ENCODE measurements around the gene JMJD1C. TPM values are rescaled to one million over a fixed set of nuclear protein-coding genes. Genes with fewer than 3 reads are reported as not detected.

Gene JMJD1C
- total and polyA plus RNA-seq, 10 of the 15 experiments (the other 5 are each of a cell fraction or from before 2014, with no cell fraction given), result 31.2 to 83.3 (median 49.5) TPM

DNA sequence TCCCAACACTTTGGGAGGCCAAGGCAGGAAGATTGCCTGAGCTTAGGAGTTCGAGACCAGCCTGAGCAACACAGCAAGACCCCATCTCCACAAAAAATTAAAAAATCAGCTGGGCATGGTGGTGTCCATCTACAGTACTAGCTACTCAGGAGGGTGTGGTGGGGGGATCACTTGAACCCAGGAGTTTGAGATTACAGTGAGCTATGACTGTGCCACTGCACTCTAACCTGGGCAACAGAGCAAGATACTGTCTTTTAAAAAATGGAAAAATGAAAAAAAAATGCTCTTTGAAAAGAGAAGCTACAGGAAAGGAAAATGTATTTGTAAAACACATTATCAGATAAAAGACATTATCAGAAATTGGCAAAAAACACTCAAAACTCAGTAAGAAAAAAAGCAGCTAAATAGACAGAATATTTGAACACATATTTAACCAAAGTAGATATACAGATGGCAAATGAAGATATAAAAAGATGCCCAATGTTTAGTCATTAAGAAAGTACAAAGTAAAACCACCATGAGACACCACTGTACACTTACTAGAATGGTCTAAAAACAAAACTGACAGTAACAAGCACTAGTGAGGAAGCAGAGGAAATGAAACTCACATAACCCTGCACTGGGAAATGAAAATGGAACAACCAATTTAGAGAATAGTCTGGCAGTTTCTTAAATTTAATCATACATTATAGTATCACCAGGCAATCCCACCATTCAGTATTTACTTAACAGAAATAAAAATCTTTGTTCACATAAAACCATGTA lies 292.1 kb downstream of the JMJD1C start:
- SMC1A ChIA-PET (ENCODE audit: uncharacterized antibody, unreplicated experiment), result interaction anchor here (0.6 to 2.6 kb wide), 17 partner anchors 9 to 670 kb away, joined by 3 to 20 read pairs (median 4); no protein-coding TSS in a partner anchor
- H3K36me3 ChIP-seq (ENCODE audit: control insufficient read depth in 2 of 2, insufficient read depth in 2 of 2, low read length in 1 of 2), result peaks cover 0 to 29% of the 10 kb centered on the region in 2 experiments
- peak; percentile 99 for ATAC-seq
- peak in 1 of 2 experiments; percentile 68; a peak in 1 of 3 replicates for TF ChIP-seq EGR1 (IDR thresholded peaks at IDR 0.05; ENCODE audit: borderline replicate concordance in 1 of 2, low read depth in 2 of 2, low read length in 2 of 2)
- TF ChIP-seq SPI1 (IDR thresholded peaks at IDR 0.05; ENCODE audit: borderline replicate concordance, insufficient read depth, low read depth, low read length), result peak; percentile 85
- TF ChIP-seq DPF2 (IDR thresholded peaks at IDR 0.05), result peak; percentile 92
- TF ChIP-seq IRF4 (IDR thresholded peaks at IDR 0.05; ENCODE audit: low read depth, low read length), result peak; percentile 90
- TF ChIP-seq ZBED1 (IDR thresholded peaks at IDR 0.05; ENCODE audit: borderline replicate concordance), result peak; percentile 76; the same call in 1 of the 2 replicates
- TF ChIP-seq, protein P1, sequence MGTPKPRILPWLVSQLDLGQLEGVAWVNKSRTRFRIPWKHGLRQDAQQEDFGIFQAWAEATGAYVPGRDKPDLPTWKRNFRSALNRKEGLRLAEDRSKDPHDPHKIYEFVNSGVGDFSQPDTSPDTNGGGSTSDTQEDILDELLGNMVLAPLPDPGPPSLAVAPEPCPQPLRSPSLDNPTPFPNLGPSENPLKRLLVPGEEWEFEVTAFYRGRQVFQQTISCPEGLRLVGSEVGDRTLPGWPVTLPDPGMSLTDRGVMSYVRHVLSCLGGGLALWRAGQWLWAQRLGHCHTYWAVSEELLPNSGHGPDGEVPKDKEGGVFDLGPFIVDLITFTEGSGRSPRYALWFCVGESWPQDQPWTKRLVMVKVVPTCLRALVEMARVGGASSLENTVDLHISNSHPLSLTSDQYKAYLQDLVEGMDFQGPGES (IDR thresholded peaks at IDR 0.05), result no peak
- peak; percentile 88 for TF ChIP-seq MTA3 (IDR thresholded peaks at IDR 0.05; ENCODE audit: borderline replicate concordance, low read length)
- no peak for TF ChIP-seq E2F4 (IDR thresholded peaks at IDR 0.05; ENCODE audit: low read depth, low read length)
- TF ChIP-seq ATF7 (IDR thresholded peaks at IDR 0.05; ENCODE audit: low read depth), result peak; percentile 91
- peak; percentile 76 for TF ChIP-seq PML (IDR thresholded peaks at IDR 0.05; ENCODE audit: low read length)
- peak; percentile 83; the same call in 1 of the 2 replicates for TF ChIP-seq FOXM1 (IDR thresholded peaks at IDR 0.05; ENCODE audit: low read depth, low read length)
- peak; percentile 33; the same call in 1 of the 2 replicates for TF ChIP-seq NR2F1 (conservative IDR thresholded peaks at IDR 0.05)
- TF ChIP-seq RAD51 (IDR thresholded peaks at IDR 0.05), result no peak; the same call in 1 of the 2 replicates
- TF ChIP-seq, protein P2, sequence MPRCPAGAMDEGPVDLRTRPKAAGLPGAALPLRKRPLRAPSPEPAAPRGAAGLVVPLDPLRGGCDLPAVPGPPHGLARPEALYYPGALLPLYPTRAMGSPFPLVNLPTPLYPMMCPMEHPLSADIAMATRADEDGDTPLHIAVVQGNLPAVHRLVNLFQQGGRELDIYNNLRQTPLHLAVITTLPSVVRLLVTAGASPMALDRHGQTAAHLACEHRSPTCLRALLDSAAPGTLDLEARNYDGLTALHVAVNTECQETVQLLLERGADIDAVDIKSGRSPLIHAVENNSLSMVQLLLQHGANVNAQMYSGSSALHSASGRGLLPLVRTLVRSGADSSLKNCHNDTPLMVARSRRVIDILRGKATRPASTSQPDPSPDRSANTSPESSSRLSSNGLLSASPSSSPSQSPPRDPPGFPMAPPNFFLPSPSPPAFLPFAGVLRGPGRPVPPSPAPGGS (IDR thresholded peaks at IDR 0.05; ENCODE audit: borderline replicate concordance, insufficient read depth, low read depth, low read length, poor library complexity, severe bottlenecking), result peak; percentile 14
- TF ChIP-seq BMI1 (IDR thresholded peaks at IDR 0.05; ENCODE audit: borderline replicate concordance), result peak; percentile 75
- peak in 1 of 2 experiments; percentile 77; a peak in 1 of 4 replicates for TF ChIP-seq CEBPB (IDR thresholded peaks at IDR 0.05; ENCODE audit: borderline replicate concordance in 1 of 2, low read depth in 2 of 2, low read length in 2 of 2)
- peak in 1 of 2 experiments; percentile 100; a peak in 2 of 4 replicates for TF ChIP-seq ETV6 (conservative IDR thresholded peaks at IDR 0.05 in 1 of 2, IDR thresholded peaks at IDR 0.05 in 1 of 2; ENCODE audit: borderline replicate concordance in 1 of 2, low read depth in 1 of 2)
- peak; percentile 93 for TF ChIP-seq NFIC (IDR thresholded peaks at IDR 0.05; ENCODE audit: low read depth, low read length)
- TF ChIP-seq RCOR1 (conservative IDR thresholded peaks at IDR 0.05; ENCODE audit: low read depth, low read length), result 0 out of 2 replicates have a peak, but pooled peaks have one; percentile 88

More for the DNA sequence above, 292.1 kb downstream of the JMJD1C start:
- DNase-seq (ENCODE audit: low read depth, low spot score) (peak; percentile 77), FAIRE-seq (peak; percentile 93)
- 28% methylated on average over 1 of the region's 1 CpG for WGBS (ENCODE audit: insufficient coverage, insufficient replicate concordance, low lambda C conversion rate, missing lambda C conversion rate)
- ChIA-PET CTCF (interaction anchor here (0.5 to 10.7 kb wide), 6 partner anchors 13 to 642 kb away, joined by 3 to 188 read pairs (median 6); no protein-coding TSS in a partner anchor), RAD21 (ENCODE audit: unreplicated experiment) (interaction anchor here (0.9 to 10.2 kb wide), 5 partner anchors 12 to 546 kb away, joined by 3 to 241 read pairs (median 6); no protein-coding TSS in a partner anchor), POLR2A (interaction anchor here (0.6 to 1.9 kb wide), 4 partner anchors 29 to 364 kb away, joined by 3 to 5 read pairs (median 4); no protein-coding TSS in a partner anchor)
- H3K79me2 ChIP-seq (ENCODE audit: control insufficient read depth, insufficient read depth, low read length), result no peaks in the 10 kb centered on the region; the same call in 1 of the 2 replicates
- H3K9ac ChIP-seq (ENCODE audit: control insufficient read depth, insufficient read depth, low read length), result no peak overlapping the region
- in situ Hi-C loops (cut with MboI) (no loop called here), intact Hi-C loops (cut with micrococcal nuclease; ENCODE audit: unreplicated experiment) (loop anchor here (2.0 kb wide), 2 partner anchors 85 to 455 kb away; no protein-coding TSS in a partner anchor)
- peak overlapping the region; percentile 55 for H3K27ac ChIP-seq (ENCODE audit: control insufficient read depth, insufficient read depth)
- H4K20me1 ChIP-seq (ENCODE audit: control insufficient read depth, insufficient read depth), result no peaks in the 10 kb centered on the region
- peaks cover 18% of the 10 kb centered on the region for H3K4me1 ChIP-seq (ENCODE audit: control insufficient read depth, insufficient read depth, low read length)
- BruUV-seq (replicated peaks), result no TSS peak
- H3K4me3 ChIP-seq, result no peak overlapping the region
- H2AFZ ChIP-seq (ENCODE audit: control insufficient read depth, low read depth, low read length), result no peak overlapping the region
- H3K4me2 ChIP-seq (ENCODE audit: control insufficient read depth, insufficient read depth), result peak overlapping the region; percentile 57; the same call in 1 of the 2 replicates
- H3K27me3 ChIP-seq (replicated peaks in 1 of 2; ENCODE audit: control insufficient read depth in 2 of 2, insufficient read depth in 2 of 2, low read length in 1 of 2), result no peaks in the 10 kb centered on the region
- no peaks in the 10 kb centered on the region for H3K9me3 ChIP-seq (replicated peaks; ENCODE audit: control insufficient read depth, insufficient read depth, low read length)

All from GM12878 (cell line).